ENCODE results near the gene TTLL12.

TTLL12 gene

GRCh38 chr22:43136801-43137200, 50.1 kb downstream of the TTLL12 start:
- DNase-seq: peak in 1 of 10 donors; percentile 71
- intact Hi-C loops (cut with DNase I): no loop called here

DNA sequence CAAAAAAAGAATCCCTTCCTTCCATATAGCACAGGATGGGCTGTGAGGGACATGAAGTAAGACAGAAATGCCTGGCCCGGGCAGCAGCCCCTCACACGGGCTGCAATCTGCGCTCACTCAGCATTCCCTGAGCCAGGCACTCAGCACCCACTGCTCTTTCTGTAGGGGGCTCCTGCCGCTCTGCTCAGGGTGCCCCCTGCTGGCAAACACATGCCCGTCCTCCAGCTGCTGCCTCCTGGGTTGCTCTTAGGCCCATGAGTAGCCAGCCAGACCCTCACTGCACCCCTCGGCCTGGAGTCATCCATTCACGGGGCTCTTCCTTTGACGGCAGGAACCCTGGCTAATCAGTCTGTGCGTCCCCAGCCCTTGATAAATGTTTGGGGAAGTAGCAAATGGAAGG, 50.7 kb downstream of the TTLL12 start:
- intact Hi-C loops (cut with DNase I): no loop called here
- DNase-seq: peak in 3 of 10 donors; percentile 26 to 75 (median 27)

DNA sequence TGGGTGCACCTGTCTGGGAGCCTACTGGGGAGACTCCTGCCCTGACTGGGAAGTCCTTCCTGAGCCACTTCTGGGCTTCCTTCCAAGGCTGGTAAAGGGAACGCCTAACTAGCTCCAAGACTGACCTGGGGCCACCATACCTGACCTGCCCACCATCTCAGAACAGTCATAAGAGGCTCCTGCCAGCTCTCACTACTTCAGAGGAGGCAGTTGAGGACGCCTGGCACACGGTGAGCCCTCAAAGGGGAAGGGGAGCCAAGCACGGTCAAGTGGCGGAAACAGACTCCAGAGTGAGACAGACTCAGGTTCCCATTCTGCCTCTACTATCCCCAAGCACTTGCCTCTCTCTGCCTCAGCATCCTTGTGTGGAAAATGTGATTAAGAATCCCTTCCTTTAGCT, 51.4 kb downstream of the TTLL12 start:
- intact Hi-C loops (cut with DNase I): no loop called here
- peak in 1 of 10 donors; percentile 80 for DNase-seq

DNA sequence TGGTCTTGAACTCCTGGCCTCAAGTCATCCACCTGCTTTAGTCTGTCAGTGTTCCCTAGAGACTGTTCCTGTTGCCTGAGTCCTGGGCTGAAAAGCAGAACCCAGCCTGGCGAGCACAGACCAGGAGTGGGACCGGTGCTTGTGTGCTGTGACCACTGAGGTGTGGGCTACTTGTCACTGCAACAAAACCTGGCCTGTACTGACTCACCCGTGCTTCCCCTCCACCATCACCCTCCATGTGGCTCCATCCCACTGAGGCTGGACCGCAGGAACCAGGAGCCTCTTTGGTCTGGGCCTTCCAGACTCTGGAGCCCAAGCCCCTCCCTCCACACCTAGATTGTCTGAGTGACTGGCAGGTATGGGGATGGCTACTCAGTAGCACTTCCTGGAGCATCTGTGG, 52.4 kb downstream of the TTLL12 start:
- no peak for DNase-seq
- intact Hi-C loops (cut with DNase I): no loop called here

GRCh38 chr22:43133401-43133800, 53.5 kb downstream of the TTLL12 start:
- intact Hi-C loops (cut with DNase I): no loop called here
- DNase-seq: no peak

DNA sequence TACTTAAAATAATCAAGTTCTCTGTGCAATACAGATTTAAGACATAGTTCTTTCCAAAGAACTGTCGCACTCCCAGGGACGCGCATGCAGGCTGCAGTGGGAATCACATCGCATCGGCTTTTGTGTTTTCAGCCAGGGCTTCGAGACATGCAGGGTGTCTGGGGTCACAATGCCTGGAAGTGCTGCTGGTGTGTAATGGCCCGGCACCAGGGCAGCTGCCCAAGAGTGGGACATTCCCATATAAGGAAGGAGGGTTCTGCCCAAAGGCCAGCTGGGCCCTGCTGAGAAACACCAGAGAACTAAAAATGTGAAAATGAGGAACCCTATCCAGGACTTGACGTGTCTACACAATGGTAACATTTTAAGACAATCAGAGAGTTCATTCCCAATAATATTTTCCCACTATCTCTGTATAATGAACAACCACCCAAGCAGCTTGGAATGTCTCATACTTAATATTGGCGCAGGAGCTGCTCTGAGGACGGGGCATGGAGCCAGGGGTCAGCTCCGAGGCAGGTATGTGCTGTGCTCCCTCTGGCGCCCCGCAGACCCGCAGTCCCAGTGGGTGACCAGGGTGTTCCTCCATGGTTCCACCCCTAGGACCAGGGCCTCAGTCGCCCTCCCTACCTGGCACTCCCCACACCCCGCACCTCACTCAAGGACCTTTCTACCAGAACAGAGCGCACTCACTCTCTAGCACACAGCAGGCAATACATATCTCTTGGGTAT, 55.0 kb downstream of the TTLL12 start:
- peak in 1 of 10 donors; percentile 69 for DNase-seq
- intact Hi-C loops (cut with DNase I): no loop called here

- intact Hi-C loops (cut with DNase I): no loop called here
- DNase-seq: peak in 1 of 10 donors; percentile 61
These were observed 57.2 kb downstream of the TTLL12 start for GRCh38 chr22:43129426-43130425.

- intact Hi-C loops (cut with DNase I): no loop called here
- peak in 1 of 10 donors; percentile 69 for DNase-seq
These were observed 58.0 kb downstream of the TTLL12 start for GRCh38 chr22:43128928-43129424.

DNA sequence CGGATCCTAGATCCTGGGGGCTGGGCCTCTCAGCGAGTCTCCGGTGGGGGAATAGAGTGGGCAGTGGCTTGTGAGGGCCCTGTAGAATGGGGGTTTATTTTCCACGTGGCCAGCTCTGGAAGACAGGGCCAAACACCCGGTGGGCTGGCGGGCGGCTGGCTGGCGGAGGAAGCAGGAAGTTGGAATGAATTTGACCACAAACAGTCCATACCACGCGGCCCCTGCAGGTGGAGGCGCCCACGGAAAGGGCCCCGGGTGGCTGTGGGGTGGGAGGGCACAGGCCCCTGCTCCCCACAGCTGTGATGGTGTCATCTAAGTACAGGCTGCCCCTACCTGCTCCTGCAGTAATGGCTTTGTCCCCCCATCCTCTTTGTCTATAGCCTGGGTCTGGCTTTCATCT, 58.8 kb downstream of the TTLL12 start:
- intact Hi-C loops (cut with DNase I): no loop called here
- DNase-seq: peak in 1 of 10 donors; percentile 74

- intact Hi-C loops (cut with DNase I): no loop called here
- DNase-seq: peak in 1 of 10 donors; percentile 79
These were observed 59.6 kb downstream of the TTLL12 start for GRCh38 chr22:43127166-43127908.

GRCh38 chr22:43126501-43127165, 60.3 kb downstream of the TTLL12 start:
- no peak for DNase-seq
- intact Hi-C loops (cut with DNase I): no loop called here

GRCh38 chr22:43118953-43119458, 67.9 kb downstream of the TTLL12 start:
- DNase-seq: no peak
- intact Hi-C loops (cut with DNase I): no loop called here

- DNase-seq: peak in 1 of 10 donors; percentile 65
- intact Hi-C loops (cut with DNase I): no loop called here
These were observed 68.7 kb downstream of the TTLL12 start for GRCh38 chr22:43118024-43118849.

DNA sequence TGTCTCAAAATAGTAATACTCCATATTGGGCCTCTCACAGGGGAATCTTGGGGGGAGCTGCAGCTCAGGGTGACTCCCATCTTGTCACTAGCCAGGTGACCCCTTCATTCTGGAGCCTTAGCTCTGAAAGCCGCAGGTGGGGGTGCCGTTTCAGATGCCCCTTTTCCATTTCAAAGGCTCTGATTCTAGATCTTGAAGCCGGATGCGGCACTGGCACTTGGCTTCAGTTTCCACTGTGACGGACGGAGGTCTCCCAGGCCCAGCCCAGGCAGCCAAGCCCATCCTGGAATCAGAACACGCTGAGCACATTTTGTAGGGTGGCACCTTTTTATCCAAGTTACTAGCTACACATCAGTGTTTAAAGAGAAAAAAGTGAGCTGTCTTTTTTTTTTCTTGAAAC, 70.0 kb downstream of the TTLL12 start:
- intact Hi-C loops (cut with DNase I): no loop called here
- DNase-seq: no peak

Measured in posterior cingulate gyrus (tissue), 11 donors.